Mesodermal cell (in vitro differentiated cells): ENCODE measurements around the gene SLC41A3.

Experiments
- H3K27ac ChIP-seq: 2 replicates; pipeline ENCODE4 v1.7.0; 2013; ENCODE audit warnings: mild to moderate bottlenecking, low read depth, low read length, moderate library complexity; ENCODE audit not compliant: severe bottlenecking
- H3K36me3 ChIP-seq: 2 replicates; pipeline ENCODE4 v1.7.1; 2013; ENCODE audit warnings: mild to moderate bottlenecking, low read length, moderate library complexity; ENCODE audit not compliant: control insufficient read depth, insufficient read depth
- H3K4me1 ChIP-seq: one replicate; pipeline ENCODE4 v1.7.1; 2013; ENCODE audit warnings: mild to moderate bottlenecking, low read length; ENCODE audit not compliant: insufficient read depth, control insufficient read depth, poor library complexity, severe bottlenecking
- H3K4me3 ChIP-seq: 2 replicates; pipeline ENCODE4 v1.7.0; 2013; ENCODE audit warnings: low read length, control low read depth, mild to moderate bottlenecking; ENCODE audit not compliant: insufficient read depth, poor library complexity, severe bottlenecking; ENCODE audit errors: extremely low read depth
- H3K9me3 ChIP-seq: 2 replicates; pipeline ENCODE4 v1.7.1; 2013; ENCODE audit warnings: mild to moderate bottlenecking, low read length, moderate library complexity; ENCODE audit not compliant: control insufficient read depth
- WGBS, 2 experiments: methylation state at CpG; one replicate each; pipeline ENCODE4 v1.1.5; 2013; ENCODE audit warnings: missing lambda C conversion rate in 2 of 2; ENCODE audit not compliant: insufficient coverage in 2 of 2; 5-methylcytosine and 5-hydroxymethylcytosine counted together

The SLC41A3 gene

DNA sequence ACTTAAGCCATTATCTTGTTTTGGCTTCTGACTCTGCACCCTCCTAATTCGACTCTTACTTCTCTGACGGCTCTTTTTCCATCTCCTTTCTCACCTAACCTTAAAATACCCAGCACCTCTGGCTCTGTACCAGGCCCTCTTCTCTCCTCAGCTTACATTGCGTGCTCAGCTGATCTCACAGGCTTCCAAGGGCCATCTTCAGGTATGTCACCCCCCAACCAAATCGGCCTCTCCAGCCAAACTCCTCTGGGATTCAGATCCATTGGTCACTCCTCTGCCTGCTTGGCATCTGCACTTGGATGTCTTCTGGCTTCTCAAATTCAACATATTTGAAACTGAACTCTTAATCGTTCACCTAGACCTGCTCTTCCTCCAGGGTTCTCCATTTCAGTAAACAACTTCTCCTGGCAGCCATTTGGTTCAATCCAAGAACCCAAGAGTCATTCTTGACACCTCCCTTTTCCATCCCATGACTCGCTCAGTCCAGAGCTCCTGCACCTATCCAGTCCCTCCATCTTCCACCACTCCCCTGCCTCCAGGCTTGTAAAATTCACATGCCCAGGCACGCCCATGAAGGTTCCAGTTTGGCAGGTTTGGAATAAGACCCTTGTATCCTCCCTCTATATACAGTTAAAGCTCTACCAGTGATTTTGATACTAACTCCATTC lies 35.2 kb upstream of the SLC41A3 start:
- Histone ChIP-seq H3K27ac (no peak overlapping the region), H3K4me3 (no peak overlapping the region), H3K9me3 (no peaks in the 10 kb centered on the region), H3K4me1 (no peaks in the 10 kb centered on the region), H3K36me3 (no peaks in the 10 kb centered on the region)
- 91 to 95% methylated on average over 6 to 7 of the region's 7 CpGs for WGBS, 2 experiments

DNA sequence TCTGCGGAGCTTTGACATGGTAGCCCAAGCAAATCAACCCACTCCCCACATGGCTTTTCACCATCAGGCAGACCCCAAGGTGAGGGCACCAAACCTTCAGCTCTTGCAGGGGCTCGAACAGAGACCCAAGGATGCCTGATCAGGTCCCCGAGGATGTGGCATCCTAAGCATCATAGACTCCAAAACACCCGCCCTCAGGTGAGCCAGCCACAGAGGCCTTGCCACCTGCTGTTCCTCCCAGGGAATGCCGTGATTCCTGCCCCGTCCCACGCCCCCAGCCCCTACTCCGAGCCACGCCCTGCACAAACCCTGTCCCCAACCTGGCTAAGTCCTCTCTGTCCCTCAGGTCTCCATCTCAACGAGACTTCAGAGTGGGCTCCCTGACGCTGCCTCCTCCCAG lies 34.7 kb upstream of the SLC41A3 start:
- H3K36me3 ChIP-seq, result no peaks in the 10 kb centered on the region
- no peaks in the 10 kb centered on the region for H3K4me1 ChIP-seq
- 87 to 89% methylated on average over 9 to 11 of the region's 11 CpGs for WGBS, 2 experiments
- H3K4me3 ChIP-seq, result no peak overlapping the region
- H3K9me3 ChIP-seq, result no peaks in the 10 kb centered on the region
- H3K27ac ChIP-seq, result no peak overlapping the region

DNA sequence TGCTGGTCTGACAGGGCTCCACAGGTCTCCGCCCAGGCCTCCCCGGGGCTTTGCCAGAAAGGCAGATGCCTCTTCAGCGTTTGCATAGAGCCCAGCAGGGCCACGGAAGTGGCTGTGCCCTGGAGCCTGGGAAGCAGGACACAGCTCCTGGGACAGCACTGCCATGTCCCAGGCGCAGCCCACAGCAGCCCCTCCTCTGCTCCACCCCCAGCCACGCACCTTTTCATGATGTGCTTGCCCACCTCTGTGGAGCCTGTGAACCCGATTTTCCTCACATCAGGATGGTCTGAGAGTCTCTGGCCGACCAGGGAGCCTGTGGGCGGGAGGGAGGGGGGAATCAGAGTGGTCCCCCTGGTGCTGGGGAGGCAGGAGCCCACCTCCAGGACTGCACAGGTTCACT lies 33.9 kb upstream of the SLC41A3 start:
- no peaks in the 10 kb centered on the region for H3K4me1 ChIP-seq
- no peak overlapping the region for H3K4me3 ChIP-seq
- H3K36me3 ChIP-seq, result no peaks in the 10 kb centered on the region
- no peaks in the 10 kb centered on the region for H3K9me3 ChIP-seq
- H3K27ac ChIP-seq, result no peak overlapping the region
- WGBS, 2 experiments, result 70 to 81% methylated on average over 4 to 8 of the region's 9 CpGs

DNA sequence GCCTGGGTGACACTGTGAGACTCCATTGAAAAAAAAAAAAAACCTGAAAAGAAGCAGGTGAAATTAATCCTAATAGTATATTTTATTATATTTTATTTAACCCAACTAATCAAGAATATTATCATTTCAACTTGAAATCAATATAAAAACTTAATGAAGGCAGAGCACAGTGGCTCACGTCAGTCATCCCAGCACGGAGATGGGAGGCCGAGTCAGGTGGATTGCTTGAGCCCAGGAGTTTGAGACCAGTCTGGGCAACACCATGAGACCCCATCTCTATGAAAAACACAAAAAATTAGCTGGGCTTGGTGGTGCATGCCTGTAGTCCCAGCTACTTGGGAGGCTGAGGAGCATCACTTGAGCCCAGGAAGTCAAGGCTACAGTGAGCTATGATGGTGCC lies 33.3 kb upstream of the SLC41A3 start:
- 80 to 83% methylated on average over 3 of the region's 3 CpGs for WGBS, 2 experiments

DNA sequence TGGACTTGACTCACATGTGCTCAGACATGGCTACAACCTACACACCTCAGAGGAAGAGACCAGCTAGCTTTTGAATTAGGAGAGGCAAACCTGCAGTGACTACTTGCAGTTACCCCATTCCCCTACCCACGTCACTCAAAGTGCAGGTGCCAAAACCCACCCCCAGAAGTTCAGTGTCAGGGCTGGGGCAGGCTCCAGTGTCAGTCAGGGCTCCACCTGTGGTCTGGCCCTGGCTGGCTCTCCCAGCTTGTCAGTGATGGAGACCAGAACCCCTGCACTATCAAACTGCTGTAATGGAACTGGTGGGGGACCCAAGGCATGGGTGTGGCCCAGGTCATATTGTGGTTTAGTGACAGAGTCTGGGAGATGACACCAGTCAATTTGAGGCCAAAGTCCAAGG lies 32.6 kb upstream of the SLC41A3 start:
- no peaks in the 10 kb centered on the region for H3K9me3 ChIP-seq
- H3K36me3 ChIP-seq, result no peaks in the 10 kb centered on the region
- no peak overlapping the region for H3K27ac ChIP-seq
- H3K4me1 ChIP-seq, result no peaks in the 10 kb centered on the region
- WGBS, 2 experiments, result 100% methylated on average over 1 of the region's 1 CpG; no CpG with 5 or more reads in 1 of the 2 experiments
- H3K4me3 ChIP-seq, result no peak overlapping the region

More for the DNA sequence above, 33.3 kb upstream of the SLC41A3 start:
- Histone ChIP-seq H3K36me3 (no peaks in the 10 kb centered on the region), H3K27ac (no peak overlapping the region), H3K9me3 (no peaks in the 10 kb centered on the region), H3K4me1 (no peaks in the 10 kb centered on the region), H3K4me3 (no peak overlapping the region)

DNA sequence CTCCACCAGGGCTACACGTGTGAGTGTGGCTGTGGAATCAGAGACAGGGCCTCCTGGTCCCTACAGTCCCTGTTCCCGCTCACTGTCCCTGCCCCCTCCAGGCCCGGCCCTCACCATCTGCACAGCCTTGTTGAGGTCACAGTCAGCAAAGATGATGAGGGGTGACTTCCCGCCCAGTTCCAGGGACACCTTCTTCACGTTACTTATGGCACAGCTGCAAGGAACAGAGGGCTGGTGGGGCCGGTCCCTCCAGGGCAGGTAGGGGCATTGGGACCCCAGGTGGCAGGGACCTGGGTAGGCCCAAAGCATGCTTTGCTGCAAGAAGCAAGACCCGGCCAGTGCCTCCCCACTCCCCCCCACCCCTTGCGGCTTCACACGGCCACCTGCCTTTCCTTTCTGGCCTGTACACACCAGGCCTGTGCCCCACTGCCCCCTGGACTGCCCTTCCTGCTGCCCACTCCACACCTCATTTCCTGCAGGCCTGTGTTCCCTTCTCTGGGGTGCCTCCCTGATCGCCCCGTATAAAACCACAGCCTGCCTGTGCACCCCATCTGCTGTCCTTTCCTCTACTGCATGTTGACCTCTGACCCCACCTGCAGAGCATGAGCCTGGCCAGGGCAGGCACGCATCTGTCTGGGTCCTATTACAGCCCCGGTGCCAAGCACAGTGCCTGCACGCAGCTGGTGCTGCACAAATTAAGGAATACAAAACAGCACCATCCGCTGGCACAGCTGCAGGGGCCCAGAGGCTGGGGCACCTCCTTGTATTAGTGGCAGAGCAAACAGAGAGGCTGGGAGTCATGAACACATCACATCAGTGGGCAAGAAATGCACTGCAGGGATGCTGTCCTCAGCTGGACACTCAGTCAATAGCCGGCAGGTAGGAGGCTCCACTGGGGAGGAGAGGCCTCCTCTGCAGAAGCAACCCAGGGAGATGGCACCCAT lies 30.8 kb upstream of the SLC41A3 start:
- H3K9me3 ChIP-seq, result no peaks in the 10 kb centered on the region
- H3K4me3 ChIP-seq, result no peak overlapping the region
- H3K4me1 ChIP-seq, result no peaks in the 10 kb centered on the region
- 90 to 92% methylated on average over 13 of the region's 16 CpGs for WGBS, 2 experiments
- H3K27ac ChIP-seq, result no peak overlapping the region
- H3K36me3 ChIP-seq, result no peaks in the 10 kb centered on the region

DNA sequence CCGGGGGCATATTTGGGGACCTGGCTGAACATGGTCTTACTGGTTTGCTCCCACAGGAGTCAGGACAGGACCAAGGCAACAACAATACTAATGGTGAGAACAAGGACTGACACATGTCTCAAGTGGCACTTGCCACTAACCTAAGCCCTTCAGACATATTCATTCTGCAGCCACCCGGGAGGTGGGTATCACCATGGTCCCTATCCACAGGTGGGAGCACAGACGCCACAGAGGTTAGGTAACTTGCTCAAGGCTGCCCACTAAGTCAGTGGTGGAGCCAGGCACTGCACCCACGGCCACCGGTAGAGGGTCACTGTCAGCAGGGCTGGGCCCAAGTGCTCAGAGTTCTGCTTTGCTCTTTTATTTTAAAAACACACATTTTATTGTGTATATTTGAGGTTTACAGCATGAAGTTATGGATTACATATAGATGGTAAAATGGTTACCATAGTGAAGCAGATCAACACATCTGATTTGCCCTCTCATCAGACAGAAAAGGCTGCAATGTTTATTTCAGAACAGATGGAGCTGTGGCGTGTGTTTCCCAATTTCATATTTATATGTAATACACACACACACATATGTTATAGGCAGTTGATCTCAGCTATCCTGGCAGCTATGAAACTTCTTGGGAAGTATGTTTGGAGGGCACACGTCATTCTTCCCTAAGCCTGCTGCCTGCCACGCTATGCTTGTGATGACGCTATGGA lies 30.0 kb upstream of the SLC41A3 start:
- no peaks in the 10 kb centered on the region for H3K36me3 ChIP-seq
- WGBS, 2 experiments, result 78 to 97% methylated on average over 5 to 8 of the region's 9 CpGs
- H3K9me3 ChIP-seq, result no peaks in the 10 kb centered on the region
- no peak overlapping the region for H3K4me3 ChIP-seq
- no peaks in the 10 kb centered on the region for H3K4me1 ChIP-seq
- H3K27ac ChIP-seq, result no peak overlapping the region

DNA sequence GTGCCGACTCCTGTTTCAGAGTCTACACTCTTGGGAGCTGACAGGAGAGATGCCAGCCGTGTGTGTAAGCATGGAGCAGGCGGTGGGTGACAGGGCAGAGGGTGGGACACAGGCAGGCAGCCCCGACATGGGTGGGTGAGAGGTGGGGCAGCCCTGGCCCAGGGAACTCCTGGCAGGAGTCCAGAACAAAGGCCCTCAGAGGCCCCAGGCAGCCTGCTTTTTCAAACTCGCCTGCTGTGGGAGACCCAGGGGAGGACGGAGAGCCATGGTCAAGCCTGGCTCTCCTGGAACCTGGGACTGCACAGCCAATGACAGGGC lies 29.3 kb upstream of the SLC41A3 start:
- H3K36me3 ChIP-seq, result no peaks in the 10 kb centered on the region
- H3K9me3 ChIP-seq, result no peaks in the 10 kb centered on the region
- no peak overlapping the region for H3K4me3 ChIP-seq
- H3K4me1 ChIP-seq, result no peaks in the 10 kb centered on the region
- 90 to 100% methylated on average over 5 to 6 of the region's 6 CpGs for WGBS, 2 experiments
- no peak overlapping the region for H3K27ac ChIP-seq

DNA sequence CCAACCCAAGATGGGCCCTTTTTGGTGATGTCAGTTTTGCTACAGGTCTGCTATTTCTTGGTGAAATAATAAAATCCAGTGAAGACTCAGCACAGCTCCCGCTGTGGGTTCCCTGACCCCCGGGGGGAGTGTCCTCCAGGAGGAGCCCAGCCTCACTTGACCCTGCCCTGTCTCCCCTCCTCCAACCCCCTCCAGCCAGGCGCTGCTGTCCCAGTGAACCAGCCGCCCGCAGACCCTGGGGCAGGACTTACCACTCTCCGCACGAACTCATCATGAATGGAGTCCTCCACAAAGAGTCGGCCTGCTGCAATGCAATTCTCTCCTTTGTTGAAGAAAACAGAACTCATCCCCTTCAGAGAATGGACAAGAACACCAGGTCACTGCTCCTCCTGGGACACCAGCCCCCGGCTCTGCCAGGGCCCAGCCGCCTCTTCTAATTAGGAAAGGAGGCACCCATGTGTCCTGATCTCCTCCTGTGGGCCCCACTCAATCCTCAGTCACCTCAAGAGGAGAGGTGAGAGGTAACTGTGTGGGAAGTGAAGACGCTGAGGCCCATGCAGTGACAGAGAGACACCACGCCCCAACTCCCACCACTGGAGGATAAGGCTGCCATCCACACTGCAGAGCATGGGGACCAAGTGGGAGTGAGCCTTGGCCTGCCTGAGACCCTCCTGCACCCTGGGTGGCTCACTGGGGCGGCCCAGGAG lies 28.8 kb upstream of the SLC41A3 start:
- WGBS, 2 experiments, result 89 to 95% methylated on average over 10 to 12 of the region's 13 CpGs
- Histone ChIP-seq H3K4me1 (no peaks in the 10 kb centered on the region), H3K9me3 (no peaks in the 10 kb centered on the region), H3K27ac (no peak overlapping the region), H3K36me3 (no peaks in the 10 kb centered on the region), H3K4me3 (no peak overlapping the region)
